Ureter (tissue), 1 donor: ENCODE measurements around the gene RALGAPA1. TPM values are rescaled to one million over a fixed set of nuclear protein-coding genes. Genes with fewer than 3 reads are reported as not detected.
"Not testable (repeated sequence)": the region's sequence is repeated elsewhere in the genome, so short reads cannot be mapped to it uniquely, and the experiment has no call there.

Source experiments
- DNase-seq: peaks from one replicate; pipeline ENCODE4 v3.0.0-alpha.2; 2020; ENCODE audit warnings: low spot score
- total RNA-seq: library from RNA; stranded (reverse); gene quantifications from one replicate; pipeline ENCODE4 v1.2.4, GENCODE V29; 2023
- donor health status: DM: yes; HTN: yes; CAD: no.

The RALGAPA1 gene
- total RNA-seq, 1 donor from 2014 or later = 100 TPM

- DNase-seq = no peak
Observed at GRCh38 chr14:35821564-35822411, 12.7 kb upstream of the RALGAPA1 start.

- no peak for DNase-seq
Observed at GRCh38 chr14:35819591-35820540, 10.8 kb upstream of the RALGAPA1 start.

GRCh38 chr14:35818346-35819115, 9.4 kb upstream of the RALGAPA1 start:
- no peak for DNase-seq

- no peak for DNase-seq
Observed at GRCh38 chr14:35814371-35815005, 5.4 kb upstream of the RALGAPA1 start.

GRCh38 chr14:35810963-35811362, 1.9 kb upstream of the RALGAPA1 start:
- DNase-seq = no peak

- DNase-seq = no peak
Observed at GRCh38 chr14:35809597-35809996, 502 bp upstream of the RALGAPA1 start.

GRCh38 chr14:35808076-35808637, 938 bp downstream of the RALGAPA1 start:
- DNase-seq = no peak

GRCh38 chr14:35807131-35807961, 1.7 kb downstream of the RALGAPA1 start:
- no peak for DNase-seq

- DNase-seq = no peak
Observed at GRCh38 chr14:35806006-35806907, 2.8 kb downstream of the RALGAPA1 start.

- no peak for DNase-seq
Observed at GRCh38 chr14:35797796-35798195, 11.3 kb downstream of the RALGAPA1 start.

- DNase-seq = no peak
Observed at GRCh38 chr14:35789651-35790050, 19.4 kb downstream of the RALGAPA1 start.

- no peak for DNase-seq
Observed at GRCh38 chr14:35786856-35787255, 22.2 kb downstream of the RALGAPA1 start.

GRCh38 chr14:35783699-35784098, 25.4 kb downstream of the RALGAPA1 start:
- no peak for DNase-seq

GRCh38 chr14:35779368-35779767, 29.7 kb downstream of the RALGAPA1 start:
- DNase-seq = no peak

- not testable (repeated sequence) for DNase-seq
Observed at GRCh38 chr14:35777550-35777949, 31.5 kb downstream of the RALGAPA1 start.

- DNase-seq = no peak
Observed at GRCh38 chr14:35776823-35777222, 32.3 kb downstream of the RALGAPA1 start.

GRCh38 chr14:35776085-35776484, 33.0 kb downstream of the RALGAPA1 start:
- DNase-seq = not testable (repeated sequence)

- DNase-seq = no peak
Observed at GRCh38 chr14:35766700-35767082, 42.4 kb downstream of the RALGAPA1 start.
